Naive B cell (primary cell): ENCODE results near the gene KDM2A. TPM values are rescaled to one million over a fixed set of nuclear protein-coding genes. Genes with fewer than 3 reads are reported as not detected.
"Not testable (repeated sequence)": the region's sequence is repeated elsewhere in the genome, so short reads cannot be mapped to it uniquely, and the experiment has no call there.

Source experiments
- ATAC-seq, 2 donors: fragments of 150-1000 bp; cut with Tn5 transposase; 2 replicates each; pipeline ENCODE4 v1.10.0; 2021; ENCODE audit warnings: low read depth in 2 of 2, mild to moderate bottlenecking in 2 of 2, moderate library complexity in 2 of 2
- DNase-seq: peaks from one replicate; pipeline ENCODE4 v3.0.0; 2022
- H3K27ac Mint-ChIP-seq, 6 donors: one replicate each; pipeline ENCODE4 v1.8.0; 2020 to 2022; ENCODE audit warnings: mild to moderate bottlenecking in 6 of 6, mixed read lengths in 6 of 6, moderate library complexity in 5 of 6, inconsistent platforms in 2 of 6
- H3K27me3 Mint-ChIP-seq, 3 donors: one replicate each; pipeline ENCODE4 v1.8.0; 2021 to 2022; ENCODE audit warnings: mixed read lengths in 3 of 3, mild to moderate bottlenecking in 1 of 3
- H3K36me3 Mint-ChIP-seq, 2 donors: one replicate each; pipeline ENCODE4 v1.8.0; 2020 to 2022; ENCODE audit warnings: mixed read lengths in 2 of 2, inconsistent platforms in 1 of 2, mild to moderate bottlenecking in 1 of 2
- H3K4me1 Mint-ChIP-seq, 3 donors: one replicate each; pipeline ENCODE4 v1.8.0; 2020 to 2022; ENCODE audit warnings: mixed read lengths in 3 of 3, inconsistent platforms in 1 of 3, mild to moderate bottlenecking in 1 of 3, moderate library complexity in 1 of 3
- H3K4me3 Mint-ChIP-seq, 8 donors: one replicate each; pipeline ENCODE4 v1.8.0; 2020 to 2022; ENCODE audit warnings: mild to moderate bottlenecking in 8 of 8, mixed read lengths in 8 of 8, moderate library complexity in 8 of 8, inconsistent platforms in 2 of 8
- H3K9me3 Mint-ChIP-seq, 7 donors: one replicate each; pipeline ENCODE4 v1.8.0; 2020 to 2022; ENCODE audit warnings: mixed read lengths in 7 of 7, mild to moderate bottlenecking in 5 of 7, inconsistent platforms in 2 of 7, moderate library complexity in 1 of 7
- polyA plus RNA-seq, 6 donors: library from polyadenylated mRNA; unstranded; fragments of 300-500 nt; fragmentation: Illumina TruSeq; gene quantifications; one replicate each; pipeline ENCODE4 v1.2.3, GENCODE V29; 2021; ENCODE audit warnings: low read depth in 6 of 6

KDM2A gene
- polyA plus RNA-seq, 6 donors from 2014 or later, result 3.6 to 26.3 (median 14.9) TPM

GRCh38 chr11:67253872-67254624, 135.0 kb downstream of the KDM2A start:
- Mint-ChIP-seq H3K4me3 (no peak overlapping the region), H3K27me3 (no peaks in the 10 kb centered on the region), H3K9me3 (no peaks in the 10 kb centered on the region), H3K36me3 (peaks cover 18 to 42% of the 10 kb centered on the region in 2 donors), H3K4me1 (peaks cover 7 to 22% (median 16%) of the 10 kb centered on the region in 3 donors), H3K27ac (peak overlapping the region in 4 of 6 donors; percentile 51 to 79 (median 70))
- ATAC-seq (no peak), DNase-seq (no peak)

- peaks cover 12 to 35% of the 10 kb centered on the region in 2 donors for H3K36me3 Mint-ChIP-seq
- ATAC-seq (no peak), DNase-seq (no peak)
- peak overlapping the region in 2 of 8 donors; percentile 73 to 78 for H3K4me3 Mint-ChIP-seq
- H3K9me3 Mint-ChIP-seq, result no peaks in the 10 kb centered on the region
- peaks cover 8 to 22% (median 19%) of the 10 kb centered on the region in 3 donors for H3K4me1 Mint-ChIP-seq
- H3K27ac Mint-ChIP-seq, result peak overlapping the region in 4 of 6 donors; percentile 21 to 73 (median 56)
- no peaks in the 10 kb centered on the region for H3K27me3 Mint-ChIP-seq
These were observed 135.7 kb downstream of the KDM2A start for GRCh38 chr11:67254798-67255197.

DNA sequence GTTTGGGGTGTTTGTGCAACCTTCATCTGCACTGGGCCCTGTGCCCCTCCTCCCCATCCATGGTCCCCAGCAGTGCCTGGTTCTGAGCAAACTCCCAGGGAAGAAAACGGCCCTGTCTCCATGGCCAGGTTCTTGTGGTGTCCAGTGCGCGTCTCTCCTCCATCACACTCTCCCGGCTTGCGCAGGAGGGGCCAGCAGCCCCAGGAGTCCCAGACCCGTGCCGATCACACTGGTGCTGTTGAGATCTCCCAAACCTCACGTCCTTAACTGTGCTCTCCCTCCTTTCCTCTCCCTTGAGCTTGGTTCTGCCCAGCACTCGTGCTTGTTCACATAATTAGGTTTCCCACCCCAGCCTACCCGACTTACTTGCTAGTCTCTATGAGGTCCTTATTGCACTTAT, 136.3 kb downstream of the KDM2A start:
- H3K4me1 Mint-ChIP-seq, result peaks cover 8 to 22% (median 20%) of the 10 kb centered on the region in 3 donors
- H3K27ac Mint-ChIP-seq, result peak overlapping the region in 3 of 6 donors; percentile 42 to 76 (median 47)
- H3K4me3 Mint-ChIP-seq, result no peak overlapping the region
- peaks cover 12 to 34% of the 10 kb centered on the region in 2 donors for H3K36me3 Mint-ChIP-seq
- H3K27me3 Mint-ChIP-seq, result no peaks in the 10 kb centered on the region
- no peak for ATAC-seq
- H3K9me3 Mint-ChIP-seq, result no peaks in the 10 kb centered on the region
- DNase-seq, result no peak

- Mint-ChIP-seq H3K4me1 (peaks cover 11 to 20% (median 17%) of the 10 kb centered on the region in 3 donors), H3K4me3 (no peak overlapping the region), H3K27me3 (no peaks in the 10 kb centered on the region), H3K27ac (peak overlapping the region in 3 of 6 donors; percentile 47 to 76 (median 76)), H3K36me3 (peaks cover 8 to 34% of the 10 kb centered on the region in 2 donors), H3K9me3 (no peaks in the 10 kb centered on the region)
- DNase-seq (no peak), ATAC-seq (no peak)
These were observed 136.8 kb downstream of the KDM2A start for GRCh38 chr11:67255864-67256263.

DNA sequence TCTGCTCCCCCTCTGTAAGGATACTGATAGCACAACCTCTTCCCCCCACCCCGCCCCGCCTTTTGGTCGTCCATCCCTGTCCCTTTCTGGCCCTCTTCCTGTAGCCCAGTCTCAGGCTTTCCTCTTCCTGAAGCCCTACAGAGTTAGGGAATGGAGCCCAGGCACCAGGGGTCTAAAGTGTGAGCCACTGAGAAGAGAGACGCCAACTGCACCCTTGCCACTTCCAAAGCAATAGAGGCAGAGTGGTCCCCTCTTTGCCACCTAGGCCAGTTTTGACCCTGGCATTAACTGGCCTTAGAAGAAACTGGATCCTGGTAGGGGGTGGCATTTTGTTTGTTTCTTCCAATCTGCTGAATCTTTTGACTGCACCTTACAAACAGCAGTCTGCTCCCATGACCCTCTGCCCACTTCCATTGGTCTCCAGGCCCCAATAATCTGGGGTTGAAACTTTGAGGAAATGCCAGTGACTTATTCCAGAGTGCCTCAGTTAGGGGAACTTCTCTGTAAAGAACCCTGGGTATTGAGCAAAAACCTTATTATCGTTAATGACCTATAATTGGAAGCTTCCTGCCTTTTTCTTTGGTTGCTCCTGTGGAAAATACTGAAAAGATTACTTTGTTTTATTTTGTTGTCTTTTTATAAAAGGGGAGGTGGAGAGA, 137.5 kb downstream of the KDM2A start:
- peaks cover 5 to 34% of the 10 kb centered on the region in 2 donors for H3K36me3 Mint-ChIP-seq
- ATAC-seq (no peak), DNase-seq (no peak)
- peak overlapping the region in 5 of 6 donors; percentile 8 to 82 (median 48) for H3K27ac Mint-ChIP-seq
- peaks cover 14 to 23% (median 20%) of the 10 kb centered on the region in 3 donors for H3K4me1 Mint-ChIP-seq
- no peaks in the 10 kb centered on the region for H3K27me3 Mint-ChIP-seq
- no peak overlapping the region for H3K4me3 Mint-ChIP-seq
- H3K9me3 Mint-ChIP-seq, result no peaks in the 10 kb centered on the region

GRCh38 chr11:67260406-67260805, 141.3 kb downstream of the KDM2A start:
- Mint-ChIP-seq H3K4me3 (peak overlapping the region in 3 of 8 donors; percentile 9 to 20 (median 16)), H3K27me3 (peaks cover 0 to 7% (median 4%) of the 10 kb centered on the region in 3 donors), H3K4me1 (peaks cover 28 to 39% (median 31%) of the 10 kb centered on the region in 3 donors), H3K9me3 (no peaks in the 10 kb centered on the region), H3K36me3 (peaks cover 0 to 4% of the 10 kb centered on the region in 2 donors), H3K27ac (peak overlapping the region in 1 of 6 donors; percentile 68)
- DNase-seq (no peak), ATAC-seq (no peak)

DNA sequence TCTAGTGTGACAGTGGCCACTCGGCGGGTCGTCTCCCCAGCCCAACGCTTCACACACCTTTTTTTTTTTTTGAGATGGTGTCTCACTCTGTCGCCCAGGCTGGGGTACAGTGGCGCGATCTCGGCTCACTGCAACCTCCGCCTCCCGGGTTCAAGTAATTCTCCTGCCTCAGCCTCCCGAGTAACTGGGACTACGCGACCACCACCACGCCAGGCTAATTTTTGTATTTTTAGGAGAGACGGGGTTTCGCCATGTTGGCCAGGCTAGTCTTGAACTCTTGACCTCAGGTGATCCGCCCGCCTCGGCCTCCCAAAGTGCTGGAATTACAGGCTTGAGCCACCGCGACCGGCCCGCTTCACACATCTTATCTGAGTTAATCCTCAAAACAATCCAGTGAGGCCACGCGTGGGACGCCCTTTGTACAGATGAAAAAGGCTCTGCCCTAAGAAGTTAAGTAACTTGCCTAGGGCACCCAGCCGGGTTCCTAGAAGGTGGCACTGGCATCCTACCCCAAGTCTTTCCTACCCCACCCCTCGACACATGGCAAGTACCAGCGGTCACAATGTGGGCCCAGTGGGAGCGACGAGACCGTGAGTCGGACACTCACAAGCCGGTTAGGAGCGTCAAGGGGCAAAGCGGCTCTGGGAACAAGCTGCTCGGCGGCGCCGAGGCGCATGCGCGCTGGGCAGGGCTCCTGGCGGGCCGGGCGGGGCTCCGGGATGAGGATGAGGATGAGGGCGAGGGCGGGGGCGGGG, 142.0 kb downstream of the KDM2A start:
- Mint-ChIP-seq H3K4me1 (peaks cover 29 to 45% (median 34%) of the 10 kb centered on the region in 3 donors), H3K4me3 (peak overlapping the region in 6 of 8 donors; percentile 6 to 67 (median 43)), H3K27ac (peak overlapping the region in 1 of 6 donors; percentile 37)
- H3K9me3 Mint-ChIP-seq, ATAC-seq, H3K36me3 Mint-ChIP-seq, DNase-seq, H3K27me3 Mint-ChIP-seq: not testable (repeated sequence)

DNA sequence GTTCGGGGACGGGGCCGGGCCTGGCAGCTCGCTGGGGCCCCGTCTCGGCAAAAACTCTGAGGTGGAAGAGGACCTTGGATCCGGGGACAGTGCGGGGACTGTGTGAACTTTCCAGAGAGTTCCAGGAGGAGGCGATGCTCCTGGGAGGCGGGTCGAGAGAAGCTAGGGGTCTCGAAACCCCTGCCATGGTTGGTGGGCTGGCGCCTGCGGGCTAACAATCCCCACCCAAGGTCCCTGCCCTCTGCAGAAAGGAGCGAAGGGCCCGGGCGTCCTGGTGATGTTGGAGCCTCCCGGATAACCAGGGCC, 142.5 kb downstream of the KDM2A start:
- Mint-ChIP-seq H3K4me1 (peaks cover 29 to 46% (median 34%) of the 10 kb centered on the region in 3 donors), H3K27me3 (peaks cover 0 to 7% (median 4%) of the 10 kb centered on the region in 3 donors), H3K9me3 (no peaks in the 10 kb centered on the region), H3K4me3 (peak overlapping the region in 3 of 8 donors; percentile 6 to 68 (median 53)), H3K36me3 (no peaks in the 10 kb centered on the region), H3K27ac (no peak overlapping the region)
- ATAC-seq (no peak), DNase-seq (no peak)

- ATAC-seq (no peak), DNase-seq (no peak)
- H3K4me3 Mint-ChIP-seq, result peak overlapping the region; percentile 60 to 92 (median 75)
These were observed 143.1 kb downstream of the KDM2A start for GRCh38 chr11:67261946-67262681.

DNA sequence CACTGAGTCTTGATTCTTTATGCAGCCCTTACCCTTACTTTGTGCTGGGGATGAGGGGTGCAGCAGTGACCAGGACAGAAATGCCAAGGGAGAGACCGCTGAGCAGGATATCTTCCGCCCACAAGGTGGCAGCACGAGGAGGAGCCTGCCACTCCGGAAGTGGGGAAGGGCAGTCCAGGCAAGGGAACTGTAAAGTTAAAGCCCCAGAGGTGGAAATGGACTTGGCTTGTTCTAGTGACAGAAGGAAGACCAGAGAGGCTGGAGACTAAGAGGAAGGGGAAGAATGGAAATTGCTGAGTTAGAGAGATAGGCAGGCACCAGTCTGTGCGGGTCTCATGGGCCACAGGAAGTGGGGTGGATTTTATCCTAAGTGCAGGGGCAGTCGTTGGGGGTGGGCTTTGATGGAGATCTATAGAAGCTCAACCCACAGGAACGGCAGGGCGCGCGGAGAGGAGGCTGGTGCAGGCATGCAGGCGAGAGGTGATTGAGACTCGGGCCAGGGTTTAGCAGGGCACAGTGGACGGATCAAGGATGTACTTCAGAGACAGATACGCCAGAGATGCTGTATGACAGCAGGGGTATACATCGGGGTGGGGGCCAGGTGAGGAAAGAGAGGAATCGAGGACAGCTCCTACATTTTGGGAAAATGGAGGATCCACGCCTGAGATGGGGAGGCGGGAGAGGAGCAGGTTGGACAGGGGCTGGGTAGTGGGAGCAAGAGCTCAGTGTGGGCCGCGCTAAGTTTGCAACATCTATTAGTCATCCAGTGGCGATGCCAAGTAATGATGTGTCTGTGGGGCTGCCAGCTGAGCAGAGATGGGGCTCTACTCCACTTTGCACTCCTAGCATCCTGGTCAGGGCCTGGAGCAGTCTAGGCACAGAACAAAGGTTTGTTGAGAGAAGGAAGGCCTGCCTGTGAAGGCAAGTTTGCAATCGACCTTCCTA, 143.9 kb downstream of the KDM2A start:
- peak; percentile 71 for DNase-seq
- H3K9me3 Mint-ChIP-seq, result no peaks in the 10 kb centered on the region
- peaks cover 0 to 7% (median 4%) of the 10 kb centered on the region in 3 donors for H3K27me3 Mint-ChIP-seq
- H3K36me3 Mint-ChIP-seq, result peaks cover under 1 to 10% of the 10 kb centered on the region in 2 donors
- H3K4me3 Mint-ChIP-seq, result peak overlapping the region; percentile 60 to 92 (median 78)
- peak; percentile 42 to 48 for ATAC-seq
- H3K4me1 Mint-ChIP-seq, result peaks cover 38 to 55% (median 44%) of the 10 kb centered on the region in 3 donors
- peak overlapping the region in 4 of 6 donors; percentile 41 to 88 (median 63) for H3K27ac Mint-ChIP-seq

More at GRCh38 chr11:67261946-67262681, 143.1 kb downstream of the KDM2A start:
- Mint-ChIP-seq H3K9me3 (no peaks in the 10 kb centered on the region), H3K27me3 (peaks cover 0 to 7% (median 4%) of the 10 kb centered on the region in 3 donors), H3K36me3 (peaks cover 0 to 1% of the 10 kb centered on the region in 2 donors), H3K4me1 (peaks cover 31 to 46% (median 35%) of the 10 kb centered on the region in 3 donors), H3K27ac (peak overlapping the region in 3 of 6 donors; percentile 38 to 50 (median 38))

- Mint-ChIP-seq H3K4me3 (peak overlapping the region in 7 of 8 donors; percentile 27 to 99 (median 83)), H3K36me3 (peaks cover 5 to 13% of the 10 kb centered on the region in 2 donors), H3K4me1 (peaks cover 45 to 67% (median 56%) of the 10 kb centered on the region in 3 donors), H3K9me3 (no peaks in the 10 kb centered on the region), H3K27me3 (peaks cover 0 to 7% (median 4%) of the 10 kb centered on the region in 3 donors), H3K27ac (peak overlapping the region in 4 of 6 donors; percentile 77 to 96 (median 88))
- no peak for ATAC-seq
- DNase-seq, result no peak
These were observed 145.2 kb downstream of the KDM2A start for GRCh38 chr11:67264260-67264659.
